ENCODE measurements around the gene ITPA. TPM values are rescaled to one million over a fixed set of nuclear protein-coding genes. Genes with fewer than 3 reads are reported as not detected.

The ITPA gene
- total RNA-seq, 4 donors from 2014 or later = 35.7 to 76.7 (median 51.8) TPM

- H3K27me3 ChIP-seq = no peaks in the 10 kb centered on the region
- no peaks in the 10 kb centered on the region for H3K36me3 ChIP-seq
- no peaks in the 10 kb centered on the region for H3K9me3 ChIP-seq
- peaks cover 0 to 11% (median 8%) of the 10 kb centered on the region in 4 donors for H3K4me1 ChIP-seq
- no peak overlapping the region for H3K4me3 ChIP-seq
- no peak for TF ChIP-seq CTCF (IDR thresholded peaks at IDR 0.05)
- no peak for TF ChIP-seq POLR2A (IDR thresholded peaks at IDR 0.05)
- H3K27ac ChIP-seq = no peak overlapping the region
- DNase-seq = no peak
Measured at GRCh38 chr20:3247638-3248037, 38.3 kb downstream of the ITPA start.

DNA sequence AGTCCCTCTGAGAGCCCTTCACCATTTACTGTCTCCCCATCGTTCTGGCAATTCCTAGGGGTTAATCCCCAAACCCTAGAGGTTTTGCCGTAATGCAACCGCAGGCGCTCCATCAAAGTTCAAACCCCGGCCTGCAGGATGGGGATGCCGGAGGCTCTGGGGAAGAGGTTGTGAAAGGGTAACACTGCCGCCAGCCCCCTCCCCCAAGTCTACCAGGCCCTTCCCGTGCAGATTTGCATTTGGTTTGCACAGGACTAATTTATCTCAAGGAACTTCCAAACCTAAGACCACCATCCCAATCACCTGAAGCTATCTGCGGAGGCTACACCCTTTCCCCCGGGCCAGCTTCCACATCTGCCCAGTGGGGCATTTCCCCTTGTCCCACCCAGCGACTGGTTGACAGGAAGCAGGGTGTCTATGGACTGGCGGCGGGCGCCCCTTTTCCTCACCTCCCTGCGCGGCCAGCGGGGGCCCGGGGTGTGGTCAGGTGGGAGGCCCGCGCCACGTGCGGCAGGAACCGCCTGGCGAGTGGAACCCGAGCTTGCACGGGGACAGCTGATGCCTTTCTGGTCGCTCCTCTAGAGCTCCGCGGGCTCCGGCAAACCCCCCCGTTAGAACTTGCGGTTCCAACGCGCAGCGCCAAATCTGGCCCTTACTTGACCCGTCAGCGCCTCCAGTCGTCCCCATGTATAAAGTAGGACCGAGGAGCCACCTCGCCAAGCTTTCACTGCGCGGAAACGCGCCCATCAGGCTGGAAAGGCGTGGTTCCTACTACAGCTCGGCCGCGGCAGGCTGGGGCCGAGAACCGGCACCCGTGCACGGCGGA, 39.1 kb downstream of the ITPA start:
- no peaks in the 10 kb centered on the region for H3K9me3 ChIP-seq
- TF ChIP-seq POLR2A (IDR thresholded peaks at IDR 0.05) = no peak
- H3K36me3 ChIP-seq = no peaks in the 10 kb centered on the region
- no peak overlapping the region for H3K4me3 ChIP-seq
- H3K4me1 ChIP-seq = peaks cover 0 to 11% (median 8%) of the 10 kb centered on the region in 4 donors
- no peaks in the 10 kb centered on the region for H3K27me3 ChIP-seq
- DNase-seq = peak in 2 of 3 donors; percentile 50 to 56
- H3K27ac ChIP-seq = no peak overlapping the region

GRCh38 chr20:3248993-3249347, 39.7 kb downstream of the ITPA start:
- no peaks in the 10 kb centered on the region for H3K9me3 ChIP-seq
- no peaks in the 10 kb centered on the region for H3K36me3 ChIP-seq
- H3K4me3 ChIP-seq = no peak overlapping the region
- H3K4me1 ChIP-seq = peaks cover 0 to 11% (median 8%) of the 10 kb centered on the region in 4 donors
- H3K27me3 ChIP-seq = no peaks in the 10 kb centered on the region
- no peak for DNase-seq
- TF ChIP-seq CTCF (IDR thresholded peaks at IDR 0.05) = no peak
- no peak for TF ChIP-seq POLR2A (IDR thresholded peaks at IDR 0.05)
- H3K27ac ChIP-seq = no peak overlapping the region

GRCh38 chr20:3250091-3250504, 40.8 kb downstream of the ITPA start:
- TF ChIP-seq CTCF (IDR thresholded peaks at IDR 0.05) (no peak), POLR2A (IDR thresholded peaks at IDR 0.05) (no peak)

DNA sequence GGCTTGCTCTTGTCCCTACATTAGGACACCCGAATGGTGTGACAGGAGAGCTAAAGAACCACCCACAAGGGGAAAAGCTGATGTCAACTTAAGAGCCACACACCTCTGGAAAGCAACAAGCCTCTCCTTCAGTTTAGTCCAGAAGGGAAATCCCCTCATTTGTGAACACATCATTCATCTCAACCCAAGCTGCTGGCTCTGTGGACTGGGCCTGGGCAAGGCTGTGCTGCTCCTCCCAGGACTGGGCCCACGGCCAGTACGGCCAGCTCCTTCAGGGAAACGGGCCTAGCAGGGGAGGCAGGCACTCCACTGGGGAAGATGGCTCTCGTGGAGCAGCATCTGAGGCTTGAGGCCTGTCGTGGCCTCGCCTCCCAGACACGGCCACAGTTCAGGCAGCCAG, 42.5 kb downstream of the ITPA start:
- H3K27ac ChIP-seq = no peak overlapping the region
- no peaks in the 10 kb centered on the region for H3K27me3 ChIP-seq
- peaks cover 0 to 11% (median 8%) of the 10 kb centered on the region in 4 donors for H3K4me1 ChIP-seq
- H3K9me3 ChIP-seq = no peaks in the 10 kb centered on the region
- H3K36me3 ChIP-seq = peaks cover 0 to 26% (median 0%) of the 10 kb centered on the region in 3 donors
- no peak for DNase-seq
- no peak overlapping the region for H3K4me3 ChIP-seq
- TF ChIP-seq CTCF (IDR thresholded peaks at IDR 0.05) = no peak
- TF ChIP-seq POLR2A (IDR thresholded peaks at IDR 0.05) = no peak

More at GRCh38 chr20:3250091-3250504, 40.8 kb downstream of the ITPA start:
- Histone ChIP-seq H3K27ac (no peak overlapping the region), H3K4me3 (no peak overlapping the region), H3K27me3 (no peaks in the 10 kb centered on the region), H3K9me3 (no peaks in the 10 kb centered on the region), H3K36me3 (peaks cover 0 to 9% (median 0%) of the 10 kb centered on the region in 3 donors), H3K4me1 (peaks cover 0 to 11% (median 8%) of the 10 kb centered on the region in 4 donors)
- DNase-seq = peak in 1 of 3 donors; percentile 47

DNA sequence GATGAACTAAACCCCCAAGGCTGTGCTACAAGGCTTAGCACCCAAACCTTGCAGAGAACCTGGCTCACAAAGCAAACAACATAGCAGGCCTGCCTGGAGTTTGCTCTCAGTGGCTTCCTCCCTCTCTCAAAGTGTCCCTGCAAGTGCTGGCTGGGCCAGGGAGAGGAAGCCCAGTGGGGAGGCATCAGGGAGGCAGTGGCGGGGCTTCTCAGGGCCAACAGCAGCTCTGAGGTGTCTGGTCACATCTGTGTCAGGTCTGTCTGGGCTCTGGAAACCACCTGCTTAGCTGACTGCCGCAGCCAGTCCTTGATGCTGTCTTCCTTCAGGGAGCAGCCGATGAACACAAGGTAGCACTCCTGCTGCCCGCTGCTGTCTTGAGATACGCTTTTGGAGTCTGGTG, 46.4 kb downstream of the ITPA start:
- DNase-seq = no peak
- Histone ChIP-seq H3K4me3 (no peak overlapping the region), H3K27me3 (no peaks in the 10 kb centered on the region), H3K9me3 (no peaks in the 10 kb centered on the region), H3K27ac (no peak overlapping the region), H3K4me1 (no peaks in the 10 kb centered on the region), H3K36me3 (peaks cover 0 to 33% (median 0%) of the 10 kb centered on the region in 3 donors)
- TF ChIP-seq CTCF (IDR thresholded peaks at IDR 0.05) (no peak), POLR2A (IDR thresholded peaks at IDR 0.05) (no peak)
